PFSK-1 (cell line): ENCODE data around the gene AP1G2.

Experiments
- FOXP2 ChIP-seq: optimal IDR thresholded peaks from 2 replicates; pipeline ENCODE3; 2011; ENCODE audit warnings: borderline replicate concordance, control low read depth, inconsistent platforms; ENCODE audit not compliant: insufficient read depth; ENCODE audit errors: extremely low read length, extremely low read depth
- POLR2AphosphoS5 ChIP-seq: IDR thresholded peaks from 2 replicates; pipeline ENCODE4 v1.6.1; 2012; ENCODE audit warnings: low read depth, mild to moderate bottlenecking, control low read depth, low read length, moderate library complexity
- REST ChIP-seq, 2 experiments: IDR thresholded peaks; 2 replicates each; pipeline versions ENCODE4 v1.6.1 to v1.8.0; 2011 to 2012; ENCODE audit warnings: low read depth in 2 of 2, low read length in 2 of 2, control low read depth in 1 of 2, inconsistent platforms in 1 of 2, mild to moderate bottlenecking in 1 of 2, moderate library complexity in 1 of 2; ENCODE audit not compliant: insufficient read depth in 1 of 2
- SIN3A ChIP-seq: IDR thresholded peaks from 2 replicates; pipeline ENCODE4 v1.6.1; 2012; ENCODE audit warnings: mild to moderate bottlenecking, low read length, moderate library complexity, borderline replicate concordance; ENCODE audit not compliant: insufficient read depth
- TAF1 ChIP-seq: IDR thresholded peaks from 2 replicates; pipeline ENCODE4 v1.6.1; 2012; ENCODE audit warnings: low read length, control low read depth, borderline replicate concordance; ENCODE audit not compliant: insufficient read depth

Gene AP1G2

GRCh38 chr14:23546450-23547035 lies 21.0 kb downstream of the AP1G2 start:
- TF ChIP-seq REST (IDR thresholded peaks at IDR 0.05; ENCODE audit: insufficient read depth in 1 of 2, low read depth in 2 of 2, low read length in 2 of 2) (no peak), TAF1 (no peak)

- no peak for TF ChIP-seq SIN3A
- TF ChIP-seq FOXP2: no peak
- no peak for TF ChIP-seq POLR2AphosphoS5
- TF ChIP-seq TAF1: no peak
- TF ChIP-seq REST (IDR thresholded peaks at IDR 0.05; ENCODE audit: insufficient read depth in 1 of 2, low read depth in 2 of 2, low read length in 2 of 2): no peak
Observed at GRCh38 chr14:23545740-23546365, 21.7 kb downstream of the AP1G2 start.

- TF ChIP-seq SIN3A: no peak
- no peak; the same call in 1 of the 2 replicates for TF ChIP-seq POLR2AphosphoS5
- TF ChIP-seq FOXP2: no peak
- no peak for TF ChIP-seq REST (IDR thresholded peaks at IDR 0.05; ENCODE audit: insufficient read depth in 1 of 2, low read depth in 2 of 2, low read length in 2 of 2)
- TF ChIP-seq TAF1: no peak
Observed at GRCh38 chr14:23544511-23545447, 22.8 kb downstream of the AP1G2 start.

GRCh38 chr14:23543403-23543802 lies 24.2 kb downstream of the AP1G2 start:
- TF ChIP-seq POLR2AphosphoS5 (no peak), TAF1 (no peak), SIN3A (no peak), FOXP2 (no peak), REST (IDR thresholded peaks at IDR 0.05; ENCODE audit: insufficient read depth in 1 of 2, low read depth in 2 of 2, low read length in 2 of 2) (no peak)
